T-helper 17 cell (primary cell): ENCODE data around the gene ZAP70. TPM values are rescaled to one million over a fixed set of nuclear protein-coding genes. Genes with fewer than 3 reads are reported as not detected.

Experiments used
- ATAC-seq: fragments of 150-1000 bp; cut with Tn5 transposase; 2 replicates; pipeline ENCODE4 v1.10.0; 2021; ENCODE audit warnings: mild to moderate bottlenecking, moderate library complexity
- DNase-seq, 3 donors: peaks; one replicate each; pipeline versions ENCODE4 v3.0.0 to v3.0.0-alpha.2; 2020 to 2021
- H3K9me3 ChIP-seq: one replicate; pipeline ENCODE4 v1.7.0; 2013; ENCODE audit warnings: low read length, mild to moderate bottlenecking; ENCODE audit not compliant: control insufficient read depth, poor library complexity, severe bottlenecking
- H3K27ac Mint-ChIP-seq: one replicate; pipeline ENCODE4 v1.8.0; 2022; ENCODE audit warnings: mild to moderate bottlenecking, moderate library complexity, mixed read lengths
- H3K27me3 Mint-ChIP-seq: one replicate; pipeline ENCODE4 v1.8.0; 2022; ENCODE audit warnings: mixed read lengths
- H3K36me3 Mint-ChIP-seq: one replicate; pipeline ENCODE4 v1.8.0; 2022; ENCODE audit warnings: low read depth, mixed read lengths
- H3K4me1 Mint-ChIP-seq: one replicate; pipeline ENCODE4 v1.8.0; 2022; ENCODE audit warnings: mild to moderate bottlenecking, mixed read lengths
- H3K4me3 Mint-ChIP-seq: one replicate; pipeline ENCODE4 v1.8.0; 2022; ENCODE audit warnings: mild to moderate bottlenecking, moderate library complexity, mixed read lengths
- total RNA-seq, 4 donors: library from RNA in 2 of 4; stranded (reverse) in 2 of 4; gene quantifications; one replicate each; pipeline ENCODE4 v1.2.3 and lab custom pipeline; 2022 to 2026

Gene ZAP70
- total RNA-seq, 2 donors from 2014 or later = 406 to 439 TPM

DNA sequence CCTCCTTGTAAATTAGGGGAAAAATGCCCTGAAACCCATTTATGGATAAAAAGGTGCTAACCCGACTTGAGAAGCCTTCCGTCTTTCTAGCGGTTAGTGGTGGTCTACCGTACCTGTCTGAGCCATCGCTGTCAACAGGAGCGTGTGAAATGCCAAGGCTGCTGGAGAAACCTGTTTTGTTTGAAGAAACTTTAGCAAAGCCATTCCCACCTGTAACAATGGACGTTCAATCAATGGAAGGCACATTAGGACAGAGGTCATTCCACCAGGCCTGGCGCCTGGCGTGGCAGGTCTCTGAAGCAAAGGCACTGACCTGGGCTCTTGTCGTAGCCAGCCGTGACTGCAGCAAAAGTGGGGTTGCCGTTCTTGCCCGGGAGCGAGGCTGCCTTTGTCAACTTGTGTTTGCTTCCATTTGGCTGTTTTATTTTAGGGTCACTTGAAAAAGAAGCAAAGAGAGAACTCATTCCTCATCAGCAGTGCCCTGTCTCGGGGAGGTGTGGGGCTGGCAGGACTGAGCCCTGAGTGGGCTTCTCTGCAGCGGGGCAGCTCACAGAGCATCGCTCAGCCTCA is 47.2 kb downstream of the ZAP70 start:
- DNase-seq = no peak
- peak overlapping the region; percentile 91 for H3K27ac Mint-ChIP-seq
- peaks cover 5% of the 10 kb centered on the region for H3K36me3 Mint-ChIP-seq
- ATAC-seq = no peak
- H3K4me3 Mint-ChIP-seq = peak overlapping the region; percentile 86
- no peaks in the 10 kb centered on the region for H3K9me3 ChIP-seq
- no peaks in the 10 kb centered on the region for H3K27me3 Mint-ChIP-seq
- peaks cover 30% of the 10 kb centered on the region for H3K4me1 Mint-ChIP-seq

DNA sequence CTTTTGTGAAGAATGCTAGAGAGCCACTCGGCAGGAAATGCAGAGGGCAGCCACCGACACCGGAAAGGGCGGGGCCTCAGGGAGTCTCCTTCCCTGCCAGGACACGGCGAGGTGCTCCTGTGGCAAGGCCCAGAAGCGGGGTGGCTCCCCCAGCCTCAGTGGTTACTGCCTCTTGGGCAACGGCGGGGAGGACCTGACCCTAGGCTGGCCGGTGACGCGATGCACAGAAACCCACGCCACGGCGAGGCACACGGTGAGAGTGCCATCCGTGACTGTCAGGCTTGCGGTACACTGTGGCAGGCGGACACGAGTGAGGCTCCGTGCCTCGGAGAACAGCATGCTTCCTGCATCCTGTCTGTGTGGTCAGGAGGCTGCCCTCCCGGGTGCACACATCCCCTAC is 47.8 kb downstream of the ZAP70 start:
- peak in 2 of 3 donors; percentile 23 to 28 for DNase-seq
- Mint-ChIP-seq H3K4me3 (peak overlapping the region; percentile 86), H3K27me3 (no peaks in the 10 kb centered on the region), H3K36me3 (peaks cover 5% of the 10 kb centered on the region), H3K4me1 (peaks cover 30% of the 10 kb centered on the region), H3K27ac (peak overlapping the region; percentile 91)
- ATAC-seq = peak; percentile 76
- no peaks in the 10 kb centered on the region for H3K9me3 ChIP-seq

DNA sequence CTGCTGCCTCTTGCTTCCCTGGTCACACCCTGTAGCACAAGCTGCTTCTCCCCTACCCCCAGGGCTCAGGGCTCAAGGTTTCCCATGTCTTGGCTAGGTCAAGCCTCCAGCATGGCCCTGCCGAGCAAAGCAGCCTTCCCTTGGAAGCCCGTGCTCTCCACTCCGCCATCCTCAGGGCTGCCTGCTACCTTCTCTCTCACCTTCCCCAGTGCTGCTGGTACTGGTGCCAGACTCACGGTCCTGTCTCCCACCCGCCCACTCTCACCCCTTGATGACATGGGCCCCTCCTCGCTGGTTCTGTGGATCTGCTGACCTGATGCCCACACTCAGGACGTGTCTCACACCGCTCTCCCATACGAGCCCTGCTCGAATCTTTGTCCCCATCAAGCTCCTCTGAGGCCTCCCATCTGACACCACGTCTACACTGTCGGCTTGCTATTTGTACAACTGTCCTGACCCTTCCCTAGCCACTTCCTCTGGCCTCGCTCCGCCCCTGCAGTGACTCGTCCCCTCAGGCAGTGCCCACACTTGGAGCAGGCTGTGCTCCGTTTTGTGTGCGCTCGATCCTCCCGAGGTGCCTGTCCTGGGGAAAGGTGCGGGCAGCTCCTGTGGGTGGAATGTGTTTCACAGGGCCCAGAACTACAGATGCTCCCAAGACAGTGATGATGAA is 49.9 kb downstream of the ZAP70 start:
- Mint-ChIP-seq H3K36me3 (peaks cover 5% of the 10 kb centered on the region), H3K27me3 (no peaks in the 10 kb centered on the region), H3K4me3 (no peak overlapping the region), H3K27ac (peak overlapping the region; percentile 91), H3K4me1 (peaks cover 32% of the 10 kb centered on the region)
- ATAC-seq = no peak
- H3K9me3 ChIP-seq = no peaks in the 10 kb centered on the region
- no peak for DNase-seq

DNA sequence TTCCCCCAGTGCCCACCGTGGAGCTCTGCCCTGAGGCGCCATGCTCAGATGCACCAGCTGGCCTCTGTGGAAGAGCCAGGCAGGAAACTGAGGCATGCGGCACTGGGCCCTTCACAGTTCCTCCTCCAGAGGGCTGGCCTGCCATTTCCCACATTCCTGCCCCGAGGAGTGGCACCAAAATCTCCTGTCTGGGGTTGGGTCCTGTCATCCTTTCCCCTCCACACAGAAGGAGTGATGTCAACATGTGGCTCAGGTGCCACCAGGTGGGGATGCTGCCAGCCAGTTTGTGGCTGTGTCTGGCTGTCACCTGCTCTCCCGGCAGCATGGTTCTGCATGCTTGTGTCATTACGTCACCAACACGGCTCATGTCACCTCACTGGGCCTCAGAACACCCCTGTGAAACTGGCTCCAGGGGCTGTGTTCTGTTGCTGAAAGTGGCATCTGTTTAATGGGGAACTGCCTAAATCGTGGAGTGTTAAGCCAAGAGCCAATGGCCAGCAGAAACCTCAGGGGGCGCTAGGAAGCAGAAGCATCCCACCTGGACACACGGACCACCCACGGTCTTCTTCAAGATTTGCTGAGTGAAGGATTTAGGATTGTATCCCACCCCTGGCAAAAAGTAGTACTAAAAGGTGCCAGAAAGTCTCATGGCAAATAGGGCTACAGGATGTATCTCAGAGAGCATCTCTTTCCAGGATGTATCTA is 51.3 kb downstream of the ZAP70 start:
- no peaks in the 10 kb centered on the region for H3K9me3 ChIP-seq
- H3K4me3 Mint-ChIP-seq = no peak overlapping the region
- no peaks in the 10 kb centered on the region for H3K27me3 Mint-ChIP-seq
- DNase-seq (no peak), ATAC-seq (no peak)
- H3K36me3 Mint-ChIP-seq = peaks cover 5% of the 10 kb centered on the region
- no peak overlapping the region for H3K27ac Mint-ChIP-seq
- peaks cover 28% of the 10 kb centered on the region for H3K4me1 Mint-ChIP-seq

DNA sequence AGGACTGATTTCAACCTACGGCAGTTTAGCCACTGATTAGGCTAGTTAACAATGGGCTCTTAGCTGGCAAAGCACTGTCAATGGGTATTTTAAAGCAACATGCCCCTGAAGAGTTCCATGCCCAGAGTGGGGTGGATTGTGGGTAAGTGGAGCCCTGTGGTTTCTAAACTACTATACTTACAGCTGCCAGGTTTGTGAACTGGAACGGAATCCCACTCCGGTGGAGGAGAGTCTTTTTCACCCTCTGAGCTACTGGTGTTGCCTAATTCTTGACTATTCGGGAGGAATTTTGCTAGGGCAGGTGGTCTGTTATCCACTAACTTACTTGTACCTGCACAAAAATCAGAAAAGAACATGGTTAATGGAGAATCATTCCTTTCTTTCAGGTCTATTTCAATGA is 52.6 kb downstream of the ZAP70 start:
- no peak for ATAC-seq
- H3K9me3 ChIP-seq = no peaks in the 10 kb centered on the region
- H3K27ac Mint-ChIP-seq = no peak overlapping the region
- no peaks in the 10 kb centered on the region for H3K27me3 Mint-ChIP-seq
- H3K4me1 Mint-ChIP-seq = peaks cover 16% of the 10 kb centered on the region
- DNase-seq = no peak
- no peak overlapping the region for H3K4me3 Mint-ChIP-seq
- peaks cover 5% of the 10 kb centered on the region for H3K36me3 Mint-ChIP-seq

DNA sequence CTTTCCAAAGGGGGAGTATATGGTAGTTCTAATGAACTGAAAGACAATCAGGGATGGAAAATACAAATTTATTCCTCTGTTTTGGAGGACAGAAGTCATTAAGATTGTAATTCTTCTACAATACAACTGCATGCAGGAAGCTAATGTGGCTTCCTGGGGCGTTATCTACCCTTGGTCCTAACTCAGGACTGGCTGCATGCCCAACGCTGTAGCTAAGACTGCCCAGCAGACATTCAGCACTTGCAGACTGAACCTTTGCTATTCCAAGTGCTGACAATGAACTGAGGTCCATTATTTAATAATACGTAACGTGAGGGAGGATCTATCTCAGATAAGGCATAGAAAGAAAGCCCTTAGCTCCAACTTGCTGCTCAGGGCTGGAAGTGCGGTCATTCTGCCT is 53.2 kb downstream of the ZAP70 start:
- ATAC-seq = no peak
- no peaks in the 10 kb centered on the region for H3K27me3 Mint-ChIP-seq
- DNase-seq = no peak
- H3K4me3 Mint-ChIP-seq = no peak overlapping the region
- peaks cover 13% of the 10 kb centered on the region for H3K4me1 Mint-ChIP-seq
- H3K36me3 Mint-ChIP-seq = peaks cover 5% of the 10 kb centered on the region
- no peaks in the 10 kb centered on the region for H3K9me3 ChIP-seq
- no peak overlapping the region for H3K27ac Mint-ChIP-seq

DNA sequence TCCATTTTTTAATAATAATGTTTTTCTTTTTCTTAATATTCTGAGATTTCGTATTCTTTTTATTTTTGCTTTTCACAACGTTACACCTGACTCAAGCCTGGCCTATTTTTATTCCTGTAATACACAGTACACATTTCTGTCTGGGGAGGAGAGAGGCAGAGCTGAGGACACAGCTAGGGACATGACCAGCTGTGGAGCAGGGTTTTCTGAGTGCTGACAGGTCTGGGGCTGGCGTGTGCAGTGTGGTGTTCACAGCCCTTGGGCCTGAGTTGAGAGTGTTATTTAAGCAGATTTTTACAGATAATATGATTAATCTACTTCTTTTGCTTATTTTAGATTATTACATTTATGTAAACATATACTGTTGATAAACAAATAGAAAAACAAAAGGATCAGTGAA is 55.9 kb downstream of the ZAP70 start:
- ATAC-seq (no peak), DNase-seq (no peak)
- H3K9me3 ChIP-seq = no peaks in the 10 kb centered on the region
- H3K27me3 Mint-ChIP-seq = no peaks in the 10 kb centered on the region
- no peak overlapping the region for H3K27ac Mint-ChIP-seq
- no peak overlapping the region for H3K4me3 Mint-ChIP-seq
- peaks cover 7% of the 10 kb centered on the region for H3K4me1 Mint-ChIP-seq
- H3K36me3 Mint-ChIP-seq = peaks cover 5% of the 10 kb centered on the region

DNA sequence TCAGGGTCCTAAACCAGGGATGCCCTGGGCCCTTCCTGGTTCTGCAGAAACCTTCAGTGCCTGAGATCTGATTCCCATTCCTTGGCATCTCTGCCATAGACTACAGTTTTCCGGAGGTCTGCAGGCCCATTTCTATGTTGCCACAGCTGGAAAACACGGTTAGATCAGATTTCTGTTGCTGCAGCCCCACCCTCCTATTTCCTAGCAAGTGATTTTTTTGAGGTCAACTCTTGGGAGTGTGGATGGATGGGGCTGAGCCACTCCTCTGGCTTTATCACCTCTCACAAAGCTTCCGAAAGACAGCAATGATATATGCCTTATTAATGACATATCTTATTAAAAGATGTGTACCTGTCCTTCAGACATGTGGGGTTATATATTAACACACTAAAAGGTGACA is 56.3 kb downstream of the ZAP70 start:
- Mint-ChIP-seq H3K27me3 (no peaks in the 10 kb centered on the region), H3K36me3 (peaks cover 7% of the 10 kb centered on the region), H3K27ac (no peak overlapping the region), H3K4me3 (no peak overlapping the region), H3K4me1 (peaks cover 9% of the 10 kb centered on the region)
- DNase-seq (no peak), ATAC-seq (no peak)
- no peaks in the 10 kb centered on the region for H3K9me3 ChIP-seq

DNA sequence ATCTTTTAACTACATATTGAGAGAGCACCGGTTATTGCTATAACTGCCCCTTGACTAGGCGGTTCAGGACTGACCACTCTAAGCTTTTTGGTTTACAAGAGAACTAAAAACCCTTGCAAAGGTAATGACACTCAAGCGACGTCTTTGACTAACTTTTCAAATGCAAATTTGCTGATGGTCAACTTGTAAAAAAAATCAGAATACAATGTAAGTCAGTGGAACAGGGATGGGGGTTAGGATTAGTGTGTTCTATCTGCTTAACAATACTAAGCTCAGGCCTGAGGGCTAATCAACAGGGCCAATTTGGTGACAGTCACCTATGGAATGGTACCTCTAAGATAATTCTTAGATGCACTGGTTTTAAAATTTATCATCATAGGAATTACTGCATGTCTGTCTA is 57.1 kb downstream of the ZAP70 start:
- H3K27ac Mint-ChIP-seq = no peak overlapping the region
- H3K36me3 Mint-ChIP-seq = peaks cover 4% of the 10 kb centered on the region
- H3K9me3 ChIP-seq = no peaks in the 10 kb centered on the region
- H3K4me3 Mint-ChIP-seq = no peak overlapping the region
- ATAC-seq = no peak
- no peak for DNase-seq
- no peaks in the 10 kb centered on the region for H3K27me3 Mint-ChIP-seq
- peaks cover 6% of the 10 kb centered on the region for H3K4me1 Mint-ChIP-seq

DNA sequence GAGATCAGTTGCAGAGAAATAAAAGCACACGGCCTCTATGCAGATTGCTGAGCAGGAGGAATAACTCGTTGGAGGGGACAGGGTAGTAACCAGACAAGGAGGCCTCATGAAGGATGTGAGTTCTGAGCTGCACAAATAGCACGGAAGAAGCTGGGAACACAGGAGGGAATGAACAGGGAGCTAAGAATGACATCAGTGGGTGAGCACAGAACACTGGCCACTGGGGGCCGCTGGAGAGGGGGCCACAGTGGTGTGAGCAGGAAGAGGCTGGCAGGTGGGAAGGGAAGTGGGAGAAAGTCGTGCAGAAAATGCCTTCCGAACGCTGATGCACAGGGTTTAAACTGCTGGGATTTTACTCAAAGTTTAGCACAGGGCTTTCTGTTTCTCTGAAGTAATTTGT is 61.0 kb downstream of the ZAP70 start:
- no peak overlapping the region for H3K4me3 Mint-ChIP-seq
- no peaks in the 10 kb centered on the region for H3K27me3 Mint-ChIP-seq
- no peak for DNase-seq
- ATAC-seq = no peak
- peaks cover 11% of the 10 kb centered on the region for H3K4me1 Mint-ChIP-seq
- peaks cover 8% of the 10 kb centered on the region for H3K36me3 Mint-ChIP-seq
- no peaks in the 10 kb centered on the region for H3K9me3 ChIP-seq
- H3K27ac Mint-ChIP-seq = no peak overlapping the region

DNA sequence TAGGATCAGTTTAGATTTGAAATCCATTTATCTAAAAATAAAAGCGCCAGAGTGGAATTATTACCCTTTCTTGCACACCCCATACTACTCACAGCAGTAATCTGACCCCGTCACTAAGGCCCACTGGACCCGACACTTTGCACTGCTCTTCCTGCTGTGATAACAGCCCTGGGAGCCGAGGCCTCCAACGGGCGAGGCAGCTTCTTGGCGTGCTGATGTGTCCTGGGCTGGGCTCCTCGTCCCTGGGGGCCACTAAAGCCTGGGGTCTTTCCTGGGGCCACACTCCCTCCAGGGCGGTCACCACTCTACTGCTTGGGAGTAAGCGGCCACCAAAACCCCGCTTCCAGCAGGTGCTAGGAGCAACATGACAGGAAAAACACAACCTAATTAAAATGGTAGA is 61.7 kb downstream of the ZAP70 start:
- no peaks in the 10 kb centered on the region for H3K9me3 ChIP-seq
- Mint-ChIP-seq H3K27ac (no peak overlapping the region), H3K36me3 (peaks cover 8% of the 10 kb centered on the region), H3K4me1 (peaks cover 11% of the 10 kb centered on the region), H3K27me3 (no peaks in the 10 kb centered on the region), H3K4me3 (no peak overlapping the region)
- DNase-seq (no peak), ATAC-seq (no peak)

DNA sequence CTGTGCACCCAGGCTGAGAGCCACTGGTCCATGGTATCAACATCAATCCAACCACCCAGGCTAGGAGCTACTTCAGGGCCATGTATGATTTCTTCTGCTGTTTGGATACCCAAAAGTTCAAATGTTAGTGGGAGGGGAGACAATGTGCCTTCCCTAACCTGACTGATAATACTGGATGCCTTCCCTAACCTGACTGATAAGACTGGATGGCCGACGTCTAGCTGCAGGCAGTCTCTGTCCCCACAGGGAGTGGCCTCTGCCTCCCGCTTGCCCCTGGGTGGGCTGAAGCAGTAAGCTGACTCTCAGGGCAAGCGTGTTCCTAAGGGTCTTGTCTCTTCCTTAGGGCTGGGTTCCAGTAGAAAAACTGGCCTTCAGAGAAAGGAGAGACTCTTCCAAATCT is 65.8 kb downstream of the ZAP70 start:
- H3K36me3 Mint-ChIP-seq = peaks cover 7% of the 10 kb centered on the region

DNA sequence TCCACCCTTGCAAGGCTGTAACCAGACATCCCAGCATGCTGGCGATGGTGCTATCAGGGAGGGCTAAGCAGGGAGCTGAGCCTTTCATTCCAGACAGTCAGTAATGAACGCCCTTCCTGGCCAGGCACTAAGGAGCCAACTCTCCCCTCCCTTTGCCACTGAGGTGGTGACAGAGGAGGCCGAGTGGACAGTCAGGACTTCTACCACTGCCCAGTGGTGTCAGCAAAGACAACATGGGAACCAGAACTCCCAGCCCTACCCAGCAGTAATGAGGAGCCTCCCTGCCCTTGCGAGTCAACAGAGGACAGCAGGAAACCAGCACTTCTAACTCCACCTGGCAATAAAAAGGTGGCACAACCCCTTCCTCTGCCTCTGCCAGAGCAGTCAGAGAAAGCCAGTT is 68.6 kb downstream of the ZAP70 start:
- Mint-ChIP-seq H3K27me3 (no peaks in the 10 kb centered on the region), H3K27ac (no peak overlapping the region), H3K4me1 (peaks cover 7% of the 10 kb centered on the region), H3K4me3 (no peak overlapping the region), H3K36me3 (peaks cover 3% of the 10 kb centered on the region)
- H3K9me3 ChIP-seq = no peaks in the 10 kb centered on the region
- ATAC-seq (no peak), DNase-seq (no peak)

More for the DNA sequence above, 65.8 kb downstream of the ZAP70 start:
- Mint-ChIP-seq H3K27me3 (no peaks in the 10 kb centered on the region), H3K4me3 (no peak overlapping the region), H3K4me1 (peaks cover 10% of the 10 kb centered on the region), H3K27ac (no peak overlapping the region)
- no peaks in the 10 kb centered on the region for H3K9me3 ChIP-seq
- no peak for DNase-seq
- ATAC-seq = no peak

DNA sequence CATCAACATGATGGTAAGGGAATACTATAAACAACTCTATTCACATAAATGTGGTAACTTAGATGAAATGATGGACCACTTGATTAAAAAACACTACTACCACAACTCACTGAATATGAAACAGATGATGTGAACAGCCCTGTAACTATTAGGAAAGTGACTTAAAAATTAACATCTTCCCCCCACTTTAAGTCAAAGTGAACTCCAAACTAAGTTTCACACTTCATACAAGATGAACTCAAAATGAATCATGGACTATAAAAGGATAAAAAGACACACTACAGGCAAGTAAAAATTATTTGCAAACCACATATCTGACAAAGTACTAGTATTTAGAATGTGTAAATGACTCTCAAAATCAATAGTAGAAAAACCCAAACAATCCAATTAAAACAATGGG is 71.6 kb downstream of the ZAP70 start:
- peaks cover 4% of the 10 kb centered on the region for H3K36me3 Mint-ChIP-seq
- DNase-seq (no peak), ATAC-seq (no peak)
- no peak overlapping the region for H3K4me3 Mint-ChIP-seq
- peaks cover 8% of the 10 kb centered on the region for H3K4me1 Mint-ChIP-seq
- no peaks in the 10 kb centered on the region for H3K9me3 ChIP-seq
- no peaks in the 10 kb centered on the region for H3K27me3 Mint-ChIP-seq
- no peak overlapping the region for H3K27ac Mint-ChIP-seq
